ENCODE data around the gene INPP5A.

DNA sequence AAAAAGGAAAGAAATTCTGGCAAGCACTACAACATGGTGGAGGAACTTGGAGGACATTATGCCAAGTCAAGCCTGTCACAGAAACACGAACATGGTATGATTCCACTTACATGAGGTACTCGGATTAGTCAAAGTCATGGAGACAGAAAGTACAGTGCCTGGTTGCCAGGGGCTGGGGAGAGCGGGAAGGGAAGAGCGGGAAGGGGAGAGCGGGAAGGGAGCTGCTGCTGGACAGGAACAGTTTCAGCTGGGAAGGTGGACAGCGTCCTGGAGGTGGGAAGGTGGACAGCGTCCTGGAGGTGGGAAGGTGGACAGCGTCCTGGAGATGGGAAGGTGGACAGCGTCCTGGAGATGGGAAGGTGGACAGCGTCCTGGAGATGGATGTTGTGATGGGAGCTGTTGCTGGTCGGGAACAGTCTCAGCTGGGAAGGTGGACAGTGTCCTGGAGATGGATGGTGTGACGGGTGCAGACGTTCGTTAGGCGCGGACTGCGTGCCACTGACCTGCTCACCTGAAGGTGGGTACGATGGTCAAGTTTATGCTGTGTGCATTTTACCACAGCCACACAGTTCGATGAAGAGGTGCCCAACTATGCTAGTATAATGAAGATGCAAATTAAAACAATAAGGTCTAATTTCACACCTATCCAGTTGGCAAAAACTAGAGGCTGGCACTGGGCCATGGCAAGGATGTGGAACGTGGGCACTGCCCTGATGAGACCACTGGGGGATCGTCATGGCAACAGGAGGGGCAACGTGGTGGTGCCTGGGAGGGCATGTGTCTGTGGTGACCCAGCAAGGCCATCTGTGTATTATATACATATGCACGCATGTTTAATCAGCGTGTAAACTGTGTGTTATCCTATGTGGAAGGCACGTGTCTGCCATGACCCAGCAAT lies 144.5 kb downstream of the INPP5A start:
- TF ChIP-seq EZH2 (IDR thresholded peaks at IDR 0.05) (no peak), EZH2phosphoT487 (IDR thresholded peaks at IDR 0.05) (no peak)
- TF ChIP-seq, protein P1, sequence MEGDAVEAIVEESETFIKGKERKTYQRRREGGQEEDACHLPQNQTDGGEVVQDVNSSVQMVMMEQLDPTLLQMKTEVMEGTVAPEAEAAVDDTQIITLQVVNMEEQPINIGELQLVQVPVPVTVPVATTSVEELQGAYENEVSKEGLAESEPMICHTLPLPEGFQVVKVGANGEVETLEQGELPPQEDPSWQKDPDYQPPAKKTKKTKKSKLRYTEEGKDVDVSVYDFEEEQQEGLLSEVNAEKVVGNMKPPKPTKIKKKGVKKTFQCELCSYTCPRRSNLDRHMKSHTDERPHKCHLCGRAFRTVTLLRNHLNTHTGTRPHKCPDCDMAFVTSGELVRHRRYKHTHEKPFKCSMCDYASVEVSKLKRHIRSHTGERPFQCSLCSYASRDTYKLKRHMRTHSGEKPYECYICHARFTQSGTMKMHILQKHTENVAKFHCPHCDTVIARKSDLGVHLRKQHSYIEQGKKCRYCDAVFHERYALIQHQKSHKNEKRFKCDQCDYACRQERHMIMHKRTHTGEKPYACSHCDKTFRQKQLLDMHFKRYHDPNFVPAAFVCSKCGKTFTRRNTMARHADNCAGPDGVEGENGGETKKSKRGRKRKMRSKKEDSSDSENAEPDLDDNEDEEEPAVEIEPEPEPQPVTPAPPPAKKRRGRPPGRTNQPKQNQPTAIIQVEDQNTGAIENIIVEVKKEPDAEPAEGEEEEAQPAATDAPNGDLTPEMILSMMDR (IDR thresholded peaks at IDR 0.05) = no peak
